SKM-1 (cell line): Measurements from ENCODE around the gene NFATC3.
"Not testable (repeated sequence)": the region's sequence is repeated elsewhere in the genome, so short reads cannot be mapped to it uniquely, and the experiment has no call there.

Experiments used
- DNase-seq: peaks from one replicate; lab custom pipeline; 2025; ENCODE audit not compliant: unreplicated experiment; lab: John Stamatoyannopoulos, UW

The NFATC3 gene

GRCh38 chr16:68088130-68088972 is 3.2 kb downstream of the NFATC3 start:
- no peak for DNase-seq

GRCh38 chr16:68089067-68089466 is 3.9 kb downstream of the NFATC3 start:
- DNase-seq = no peak

GRCh38 chr16:68090130-68090529 is 5.0 kb downstream of the NFATC3 start:
- no peak for DNase-seq

GRCh38 chr16:68090533-68090932 is 5.4 kb downstream of the NFATC3 start:
- no peak for DNase-seq

GRCh38 chr16:68091380-68092261 is 6.5 kb downstream of the NFATC3 start:
- no peak for DNase-seq

GRCh38 chr16:68092275-68092674 is 7.1 kb downstream of the NFATC3 start:
- DNase-seq = not testable (repeated sequence)

- no peak for DNase-seq
Observed at GRCh38 chr16:68093816-68094613, 8.8 kb downstream of the NFATC3 start.

- DNase-seq = no peak
Observed at GRCh38 chr16:68094614-68094934, 9.4 kb downstream of the NFATC3 start.

GRCh38 chr16:68096491-68096890 is 11.3 kb downstream of the NFATC3 start:
- no peak for DNase-seq

GRCh38 chr16:68097088-68097487 is 11.9 kb downstream of the NFATC3 start:
- DNase-seq = no peak

GRCh38 chr16:68097895-68098294 is 12.7 kb downstream of the NFATC3 start:
- DNase-seq = no peak

GRCh38 chr16:68100488-68100887 is 15.3 kb downstream of the NFATC3 start:
- no peak for DNase-seq

GRCh38 chr16:68105611-68106010 is 20.4 kb downstream of the NFATC3 start:
- no peak for DNase-seq

- DNase-seq = not testable (repeated sequence)
Observed at GRCh38 chr16:68107230-68107928, 22.2 kb downstream of the NFATC3 start.

GRCh38 chr16:68109156-68109555 is 24.0 kb downstream of the NFATC3 start:
- DNase-seq = not testable (repeated sequence)

GRCh38 chr16:68110611-68111010 is 25.4 kb downstream of the NFATC3 start:
- not testable (repeated sequence) for DNase-seq

GRCh38 chr16:68111379-68111778 is 26.2 kb downstream of the NFATC3 start:
- no peak for DNase-seq

GRCh38 chr16:68113059-68113761 is 28.0 kb downstream of the NFATC3 start:
- no peak for DNase-seq

- no peak for DNase-seq
Observed at GRCh38 chr16:68113765-68114240, 28.6 kb downstream of the NFATC3 start.

- DNase-seq = not testable (repeated sequence)
Observed at GRCh38 chr16:68114939-68115338, 29.8 kb downstream of the NFATC3 start.
